Large intestine (tissue), 3 donors: Measurements from ENCODE around the gene CD101. TPM values are rescaled to one million over a fixed set of nuclear protein-coding genes. Genes with fewer than 3 reads are reported as not detected.

Source experiments
- DNase-seq, 2 donors: peaks; one replicate each; pipeline versions ENCODE4 v3.0.0 to v3.0.0-alpha.2; 2013
- H3K27ac ChIP-seq: one replicate; pipeline ENCODE4 v1.5.1; 2013; ENCODE audit warnings: low read length
- H3K27me3 ChIP-seq: 2 replicates; pipeline ENCODE4 v1.6.1; 2013; ENCODE audit warnings: low read length; ENCODE audit not compliant: control insufficient read depth, insufficient read depth
- H3K36me3 ChIP-seq: 2 replicates; pipeline ENCODE4 v1.6.1; 2013; ENCODE audit warnings: low read length; ENCODE audit not compliant: control insufficient read depth, insufficient read depth
- H3K4me1 ChIP-seq: one replicate; pipeline ENCODE4 v1.6.1; 2013; ENCODE audit warnings: low read length; ENCODE audit not compliant: control insufficient read depth, insufficient read depth
- H3K4me3 ChIP-seq: one replicate; pipeline ENCODE4 v1.5.1; 2013; ENCODE audit warnings: low read length
- H3K9me3 ChIP-seq: one replicate; pipeline ENCODE4 v1.6.1; 2013; ENCODE audit warnings: mild to moderate bottlenecking, low read depth, low read length, moderate library complexity; ENCODE audit not compliant: control insufficient read depth
- WGBS: methylation state at CpG from one replicate; pipeline ENCODE4 v1.1.5; 2013; ENCODE audit warnings: low lambda C conversion rate; ENCODE audit not compliant: insufficient coverage; 5-methylcytosine and 5-hydroxymethylcytosine counted together
- polyA plus RNA-seq: library from polyadenylated mRNA; unstranded; fragments of 120-200 nt; gene quantifications from one replicate; pipeline ENCODE4 v1.2.1, GENCODE V29; 2013

CD101 gene
- polyA plus RNA-seq, 1 donor = 4.6 TPM

DNA sequence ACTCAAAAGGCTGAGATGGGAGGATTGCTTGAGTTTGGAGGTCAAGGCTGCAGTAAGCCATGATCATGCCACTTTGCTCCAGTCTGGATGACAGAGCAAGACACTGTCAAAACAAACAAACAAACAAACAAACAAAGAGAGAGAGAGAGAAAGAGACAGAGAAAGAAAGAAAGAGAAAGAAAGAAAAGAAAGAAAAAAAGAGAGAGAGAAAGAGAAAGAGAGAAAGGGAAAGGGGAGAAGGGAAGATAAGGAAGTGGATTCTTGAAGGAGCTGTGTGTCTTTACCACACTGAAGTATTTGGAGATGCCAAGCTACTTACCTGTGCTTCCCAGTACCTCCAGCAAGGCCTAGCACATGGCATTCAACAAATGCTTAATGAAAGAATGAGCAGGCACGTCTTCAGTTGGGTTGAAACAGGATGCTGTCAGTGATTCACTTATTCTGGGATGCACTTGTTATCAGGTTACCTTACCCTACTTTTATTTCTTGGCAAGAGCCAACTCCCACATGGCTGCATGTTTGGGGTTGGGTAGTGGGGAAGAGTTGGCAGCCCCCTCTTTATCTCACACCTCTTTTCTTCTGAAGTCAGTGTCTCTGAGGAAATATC, 28.8 kb downstream of the CD101 start:
- H3K27me3 ChIP-seq = no peaks in the 10 kb centered on the region
- no peak overlapping the region for H3K4me3 ChIP-seq
- WGBS = no CpG with 5 or more reads among the region's 1 CpG
- DNase-seq = no peak
- H3K9me3 ChIP-seq = no peaks in the 10 kb centered on the region
- no peaks in the 10 kb centered on the region for H3K36me3 ChIP-seq
- H3K4me1 ChIP-seq = peaks cover 16% of the 10 kb centered on the region
- no peak overlapping the region for H3K27ac ChIP-seq

DNA sequence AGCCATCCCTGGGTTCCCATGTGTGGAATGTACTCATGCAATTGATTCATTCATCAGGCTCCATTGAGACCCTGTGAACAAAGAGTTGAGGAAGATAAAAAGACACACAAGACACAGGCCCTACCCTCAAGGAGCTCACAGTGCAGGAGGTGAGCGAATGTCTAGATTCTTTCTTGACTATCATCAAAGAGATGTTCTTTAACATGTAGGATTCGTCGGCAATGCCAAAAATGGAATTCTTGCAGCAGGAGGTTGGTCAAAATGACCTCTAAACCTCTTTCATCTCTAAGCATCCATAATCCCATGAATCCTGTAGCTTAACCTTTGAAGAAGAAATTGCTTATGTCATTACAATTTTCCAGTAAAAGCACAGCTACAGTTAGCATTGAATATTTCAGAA, 30.7 kb downstream of the CD101 start:
- H3K27ac ChIP-seq = no peak overlapping the region

DNA sequence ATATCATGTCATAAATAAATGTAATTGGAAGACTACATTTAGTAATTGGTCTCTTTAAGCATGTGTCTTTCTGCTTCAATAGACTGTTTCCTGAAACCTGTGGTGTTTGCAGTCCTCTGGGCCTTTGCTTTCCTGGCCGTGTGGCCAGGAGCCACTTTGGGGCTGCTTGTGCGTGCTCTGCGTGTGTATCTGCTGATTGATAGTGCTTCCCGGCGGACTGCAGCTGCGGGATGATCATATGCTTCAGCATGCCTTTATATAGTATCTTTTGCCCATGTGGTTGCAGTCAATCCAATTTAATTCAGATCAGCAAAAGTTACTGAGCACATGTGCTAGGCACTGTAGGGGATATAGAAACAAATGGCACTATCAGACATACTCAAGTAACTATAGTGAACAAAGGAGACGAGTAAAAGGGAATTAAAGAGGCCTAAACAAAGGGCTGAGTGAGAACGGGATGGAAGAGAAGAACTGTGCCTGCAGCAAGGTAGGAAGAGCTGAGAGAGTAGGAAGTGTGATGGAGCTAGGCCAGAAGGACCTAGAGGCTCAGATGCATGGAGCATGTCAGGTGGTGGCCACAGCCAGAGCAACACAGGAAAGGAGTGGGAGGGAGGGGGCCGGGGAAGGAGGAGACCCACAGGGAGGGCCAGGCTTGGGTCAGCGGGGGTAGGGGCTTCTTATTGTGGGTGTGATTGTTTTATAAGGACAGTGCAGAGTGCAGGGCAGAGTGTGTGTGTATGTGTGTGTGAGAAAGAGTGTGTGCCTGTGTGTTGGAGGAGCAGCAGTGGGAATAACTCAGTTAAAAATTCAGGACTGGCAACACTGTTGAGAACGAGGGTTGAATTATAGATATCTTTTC, 31.4 kb downstream of the CD101 start:
- H3K36me3 ChIP-seq = no peaks in the 10 kb centered on the region
- WGBS = 88% methylated on average over 1 of the region's 11 CpGs
- no peak overlapping the region for H3K4me3 ChIP-seq
- H3K9me3 ChIP-seq = no peaks in the 10 kb centered on the region
- H3K27me3 ChIP-seq = no peaks in the 10 kb centered on the region
- DNase-seq = no peak
- H3K27ac ChIP-seq = no peak overlapping the region
- peaks cover 16% of the 10 kb centered on the region for H3K4me1 ChIP-seq

More for the DNA sequence above, 30.7 kb downstream of the CD101 start:
- H3K27me3 ChIP-seq = no peaks in the 10 kb centered on the region
- no peaks in the 10 kb centered on the region for H3K36me3 ChIP-seq
- WGBS = no CpG with 5 or more reads among the region's 3 CpGs
- H3K4me1 ChIP-seq = peaks cover 16% of the 10 kb centered on the region
- DNase-seq = no peak
- no peak overlapping the region for H3K4me3 ChIP-seq
- no peaks in the 10 kb centered on the region for H3K9me3 ChIP-seq

DNA sequence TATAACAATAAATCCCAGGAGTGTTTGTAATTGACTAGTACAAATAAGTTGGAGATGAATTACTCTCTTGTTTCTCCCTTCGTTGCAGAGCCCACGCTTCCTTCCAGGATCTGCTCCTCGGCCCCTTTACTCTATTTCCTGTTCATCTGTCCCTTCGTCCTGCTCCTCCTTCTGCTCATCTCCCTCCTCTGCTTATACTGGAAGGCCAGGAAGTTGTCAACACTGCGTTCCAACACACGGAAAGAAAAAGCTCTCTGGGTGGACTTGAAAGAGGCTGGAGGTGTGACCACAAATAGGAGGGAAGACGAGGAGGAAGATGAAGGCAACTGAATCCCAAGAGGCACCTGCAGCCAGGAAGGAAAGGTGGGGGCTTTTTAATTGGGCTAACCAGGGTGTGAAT, 32.2 kb downstream of the CD101 start:
- Histone ChIP-seq H3K27ac (no peak overlapping the region), H3K36me3 (no peaks in the 10 kb centered on the region), H3K4me1 (peaks cover 16% of the 10 kb centered on the region), H3K9me3 (no peaks in the 10 kb centered on the region), H3K27me3 (no peaks in the 10 kb centered on the region), H3K4me3 (no peak overlapping the region)
- 100% methylated on average over 5 of the region's 7 CpGs for WGBS
- no peak for DNase-seq

DNA sequence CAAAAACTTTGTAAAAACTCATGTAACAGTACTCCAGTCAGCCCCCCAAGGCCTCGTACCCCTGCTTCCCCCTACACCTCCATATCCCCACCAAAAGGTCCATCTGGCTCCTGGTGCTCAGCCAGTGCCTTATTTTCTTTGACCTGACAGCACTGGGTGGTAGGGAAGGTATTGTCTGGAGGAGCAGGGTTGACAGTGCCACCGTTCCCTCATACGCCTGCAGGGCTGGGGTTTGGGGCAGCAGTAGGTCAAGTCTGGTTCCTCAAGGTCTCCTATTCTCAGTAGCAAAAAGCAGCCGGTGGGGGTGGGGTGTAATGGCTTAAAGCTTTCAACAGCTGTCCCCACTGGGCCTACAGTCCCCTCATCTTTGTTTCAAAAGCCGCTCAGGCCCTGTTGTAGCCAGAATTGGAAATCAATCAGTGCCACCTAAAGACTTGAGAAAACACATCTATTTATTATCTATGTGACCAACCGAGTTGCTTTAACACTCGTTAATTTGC, 33.3 kb downstream of the CD101 start:
- no peak for DNase-seq

DNA sequence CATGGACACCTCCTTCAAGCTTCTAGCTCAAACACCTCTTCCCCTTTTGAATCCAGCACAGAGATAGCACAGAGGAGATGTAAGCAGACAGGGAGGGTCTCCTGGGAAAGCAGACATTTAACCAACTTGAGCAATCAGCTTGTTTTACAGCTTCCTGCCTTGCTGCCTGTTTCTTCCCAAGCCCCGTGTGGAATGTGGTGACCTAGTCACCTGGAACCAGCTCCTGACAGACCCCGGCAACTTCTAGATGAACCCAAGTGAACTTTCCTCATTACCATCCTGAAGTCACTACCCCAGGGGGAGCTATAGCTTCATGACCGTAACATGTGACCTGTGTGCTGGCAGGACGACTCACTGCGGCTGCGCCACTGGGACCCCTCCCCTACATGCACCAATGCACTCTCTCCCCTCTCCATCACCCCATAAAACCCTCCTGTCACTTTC, 34.5 kb downstream of the CD101 start:
- whole genome bisulfite sequencing = no CpG with 5 or more reads among the region's 6 CpGs
- H3K4me1 ChIP-seq = peaks cover under 1% of the 10 kb centered on the region
- no peak overlapping the region for H3K27ac ChIP-seq
- H3K36me3 ChIP-seq = no peaks in the 10 kb centered on the region
- H3K9me3 ChIP-seq = no peaks in the 10 kb centered on the region
- H3K27me3 ChIP-seq = no peaks in the 10 kb centered on the region
- DNase-seq = peak; percentile 34 to 41
- H3K4me3 ChIP-seq = no peak overlapping the region

More for the DNA sequence above, 33.3 kb downstream of the CD101 start:
- no peak overlapping the region for H3K4me3 ChIP-seq
- H3K4me1 ChIP-seq = peaks cover 11% of the 10 kb centered on the region
- WGBS = no CpG with 5 or more reads among the region's 7 CpGs
- no peaks in the 10 kb centered on the region for H3K9me3 ChIP-seq
- H3K27me3 ChIP-seq = no peaks in the 10 kb centered on the region
- no peak overlapping the region for H3K27ac ChIP-seq
- no peaks in the 10 kb centered on the region for H3K36me3 ChIP-seq

DNA sequence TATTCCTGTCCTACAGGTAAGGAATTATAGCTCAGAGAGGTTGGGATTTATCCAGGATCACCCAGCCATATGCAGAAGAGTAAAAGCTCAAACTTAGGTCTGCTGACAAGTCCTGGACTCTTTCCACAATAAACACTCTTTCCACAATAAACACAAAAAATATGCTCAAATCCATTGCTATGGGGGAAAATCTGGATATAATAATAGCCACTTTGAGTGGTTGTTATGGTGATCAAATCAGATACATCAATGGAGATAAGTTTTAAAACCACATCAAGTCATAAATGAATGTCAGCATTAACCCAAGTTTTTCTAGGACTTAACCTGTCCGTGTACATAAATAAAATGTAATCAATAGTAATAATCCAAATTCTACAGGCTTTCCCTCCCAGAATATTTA, 36.2 kb downstream of the CD101 start:
- Histone ChIP-seq H3K27me3 (no peaks in the 10 kb centered on the region), H3K36me3 (no peaks in the 10 kb centered on the region), H3K27ac (no peak overlapping the region), H3K9me3 (no peaks in the 10 kb centered on the region), H3K4me3 (no peak overlapping the region), H3K4me1 (no peaks in the 10 kb centered on the region)
- no peak for DNase-seq
- 60% methylated on average over 1 of the region's 1 CpG for WGBS

DNA sequence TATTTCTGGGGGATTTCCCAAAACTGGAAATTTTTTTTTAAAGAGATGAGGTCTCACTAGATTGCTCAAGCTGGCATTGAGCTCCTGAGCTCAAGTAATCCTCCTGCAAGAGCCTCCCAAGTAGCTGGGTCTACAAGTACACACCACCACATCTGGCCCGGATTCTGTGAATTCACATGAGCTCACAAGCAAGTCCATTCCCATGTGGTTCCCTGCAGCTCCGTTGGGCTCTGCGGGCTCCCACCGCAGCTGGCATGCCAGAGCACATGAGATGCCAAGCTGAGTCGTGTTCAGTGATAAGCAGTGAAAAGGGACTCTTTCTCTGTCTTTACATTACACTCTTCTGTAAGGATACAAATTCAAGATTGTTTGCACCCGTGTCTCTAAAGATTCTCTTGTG, 36.7 kb downstream of the CD101 start:
- H3K36me3 ChIP-seq = no peaks in the 10 kb centered on the region
- DNase-seq = no peak
- 60% methylated on average over 1 of the region's 6 CpGs for WGBS

DNA sequence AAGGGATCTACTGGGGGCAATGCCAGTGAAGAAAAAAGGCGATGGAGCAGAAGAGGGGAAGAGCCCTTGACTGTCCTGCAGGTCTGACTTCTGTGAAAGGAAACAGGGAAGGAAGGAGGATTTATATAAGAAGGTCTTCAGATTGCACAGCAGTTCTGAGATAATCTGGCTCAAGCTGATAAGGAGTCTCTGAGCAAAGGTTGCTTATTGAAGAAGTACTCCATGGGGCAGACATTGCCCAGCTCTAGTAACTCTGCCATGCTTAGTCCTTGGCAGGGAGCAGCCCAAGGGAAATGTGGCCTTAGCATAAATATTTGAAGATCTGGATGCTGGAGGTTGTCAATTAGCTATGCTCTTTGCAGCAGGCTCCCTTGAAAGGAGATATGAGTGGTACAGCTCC, 42.7 kb downstream of the CD101 start:
- Histone ChIP-seq H3K36me3 (no peaks in the 10 kb centered on the region), H3K4me3 (no peak overlapping the region), H3K9me3 (no peaks in the 10 kb centered on the region), H3K4me1 (no peaks in the 10 kb centered on the region), H3K27me3 (no peaks in the 10 kb centered on the region), H3K27ac (no peak overlapping the region)
- DNase-seq = no peak
- WGBS = 100% methylated on average over 1 of the region's 1 CpG

More for the DNA sequence above, 36.7 kb downstream of the CD101 start:
- H3K4me3 ChIP-seq = no peak overlapping the region
- H3K27me3 ChIP-seq = no peaks in the 10 kb centered on the region
- H3K27ac ChIP-seq = no peak overlapping the region
- no peaks in the 10 kb centered on the region for H3K9me3 ChIP-seq
- no peaks in the 10 kb centered on the region for H3K4me1 ChIP-seq

DNA sequence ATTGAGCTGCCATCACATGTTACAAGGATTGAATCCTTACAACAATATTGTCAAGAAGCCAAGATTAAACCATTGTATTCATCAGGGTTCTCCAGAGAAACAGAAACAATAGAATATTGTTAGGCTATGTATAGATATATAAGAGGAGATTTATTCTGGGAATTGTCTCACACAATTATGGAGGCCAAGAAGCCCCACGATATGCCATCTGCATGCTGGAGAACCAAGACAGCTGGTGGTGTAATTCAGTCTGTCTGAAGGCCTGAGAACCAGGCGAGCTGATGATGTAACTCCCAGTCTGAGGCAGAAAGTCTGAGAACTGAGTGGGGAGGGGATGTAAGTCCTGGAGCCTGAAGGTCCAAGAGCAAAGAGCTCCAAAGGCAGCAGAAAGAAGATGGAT, 44.1 kb downstream of the CD101 start:
- WGBS = no CpG with 5 or more reads among the region's 2 CpGs
- Histone ChIP-seq H3K4me1 (no peaks in the 10 kb centered on the region), H3K9me3 (no peaks in the 10 kb centered on the region), H3K27me3 (no peaks in the 10 kb centered on the region), H3K36me3 (no peaks in the 10 kb centered on the region), H3K27ac (no peak overlapping the region), H3K4me3 (no peak overlapping the region)
- no peak for DNase-seq
